Trophoblast cell (in vitro differentiated cells and primary cell): ENCODE measurements around the gene NIP7.

Experiments
- DNase-seq, 2 donors: peaks; one replicate each; pipeline ENCODE4 v3.0.0-alpha.2; 2016
- H2AFZ ChIP-seq: 2 replicates; pipeline ENCODE4 v1.6.1; 2013; ENCODE audit warnings: low read length, moderate library complexity, mild to moderate bottlenecking; ENCODE audit not compliant: insufficient read depth, poor library complexity
- H2AK5ac ChIP-seq: 2 replicates; pipeline ENCODE4 v1.6.1; 2013; ENCODE audit warnings: mild to moderate bottlenecking, low read length
- H2BK120ac ChIP-seq: 2 replicates; pipeline ENCODE4 v1.6.1; 2013; ENCODE audit warnings: low read length, mild to moderate bottlenecking, moderate library complexity; ENCODE audit not compliant: insufficient read depth, poor library complexity
- H2BK12ac ChIP-seq: 2 replicates; pipeline ENCODE4 v1.6.1; 2013; ENCODE audit warnings: mild to moderate bottlenecking, low read length, moderate library complexity
- H2BK5ac ChIP-seq: 2 replicates; pipeline ENCODE4 v1.6.1; 2013; ENCODE audit warnings: low read length, low read depth, moderate library complexity, mild to moderate bottlenecking; ENCODE audit not compliant: poor library complexity
- H3K14ac ChIP-seq: 2 replicates; pipeline ENCODE4 v1.6.1; 2013; ENCODE audit warnings: mild to moderate bottlenecking, low read length
- H3K18ac ChIP-seq: 2 replicates; pipeline ENCODE4 v1.6.1; 2013; ENCODE audit warnings: mild to moderate bottlenecking, low read length
- H3K23ac ChIP-seq: 2 replicates; pipeline ENCODE4 v1.6.1; 2013; ENCODE audit warnings: low read length
- H3K27ac ChIP-seq: 2 replicates; pipeline ENCODE4 v1.5.1; 2013; ENCODE audit warnings: low read depth, mild to moderate bottlenecking, inconsistent platforms, low read length, moderate library complexity
- H3K27me3 ChIP-seq: 2 replicates; pipeline ENCODE4 v1.6.1; 2013; ENCODE audit warnings: inconsistent platforms, mild to moderate bottlenecking, low read length, moderate library complexity; ENCODE audit not compliant: insufficient read depth
- H3K36me3 ChIP-seq, 2 experiments: 1 replicate in 1 of 2; 2 replicates in 1 of 2; pipeline ENCODE4 v1.6.1; 2013; ENCODE audit warnings: low read length in 2 of 2, mild to moderate bottlenecking in 2 of 2, moderate library complexity in 1 of 2; ENCODE audit not compliant: insufficient read depth in 2 of 2, control insufficient read depth in 1 of 2
- H3K4ac ChIP-seq: 2 replicates; pipeline ENCODE4 v1.6.1; 2013; ENCODE audit warnings: low read depth, mild to moderate bottlenecking, low read length, moderate library complexity
- H3K4me1 ChIP-seq, 2 experiments: 1 replicate in 1 of 2; 2 replicates in 1 of 2; pipeline ENCODE4 v1.6.1; 2013; ENCODE audit warnings: low read length in 2 of 2, mild to moderate bottlenecking in 2 of 2, moderate library complexity in 1 of 2; ENCODE audit not compliant: insufficient read depth in 2 of 2, control insufficient read depth in 1 of 2
- H3K4me2 ChIP-seq: 2 replicates; pipeline ENCODE4 v1.6.1; 2013; ENCODE audit warnings: inconsistent platforms, mild to moderate bottlenecking, low read length, moderate library complexity
- H3K4me3 ChIP-seq: 2 replicates; pipeline ENCODE4 v1.5.1; 2013; ENCODE audit warnings: mild to moderate bottlenecking, low read depth, low read length, inconsistent platforms
- H3K79me1 ChIP-seq: one replicate; pipeline ENCODE4 v1.6.1; 2013; ENCODE audit warnings: low read length
- H3K79me2 ChIP-seq: 2 replicates; pipeline ENCODE4 v1.6.1; 2013; ENCODE audit warnings: low read length, mild to moderate bottlenecking; ENCODE audit not compliant: control insufficient read depth, insufficient read depth, poor library complexity
- H3K9ac ChIP-seq: 2 replicates; pipeline ENCODE4 v1.6.1; 2013; ENCODE audit warnings: mild to moderate bottlenecking, low read length
- H3K9me3 ChIP-seq: 2 replicates; pipeline ENCODE4 v1.6.1; 2013; ENCODE audit warnings: low read depth, mild to moderate bottlenecking, control low read depth, inconsistent platforms, low read length; ENCODE audit not compliant: insufficient read depth
- H4K12ac ChIP-seq: 2 replicates; pipeline ENCODE4 v1.6.1; 2013; ENCODE audit warnings: low read depth, mild to moderate bottlenecking, low read length, moderate library complexity
- H4K8ac ChIP-seq: 2 replicates; pipeline ENCODE4 v1.6.1; 2013; ENCODE audit warnings: low read depth, mild to moderate bottlenecking, low read length, moderate library complexity
- H4K91ac ChIP-seq: one replicate; pipeline ENCODE4 v1.6.1; 2013; ENCODE audit warnings: low read depth, mild to moderate bottlenecking, low read length, moderate library complexity
- WGBS: extraction: QIAGEN DNeasy Blood & Tissue Kit; methylation state at CpG from one replicate; pipeline ENCODE4 v1.1.7; 2013; ENCODE audit warnings: missing lambda C conversion rate; ENCODE audit not compliant: insufficient read length, insufficient coverage; ENCODE audit errors: extremely low coverage; 5-methylcytosine and 5-hydroxymethylcytosine counted together

NIP7 gene

DNA sequence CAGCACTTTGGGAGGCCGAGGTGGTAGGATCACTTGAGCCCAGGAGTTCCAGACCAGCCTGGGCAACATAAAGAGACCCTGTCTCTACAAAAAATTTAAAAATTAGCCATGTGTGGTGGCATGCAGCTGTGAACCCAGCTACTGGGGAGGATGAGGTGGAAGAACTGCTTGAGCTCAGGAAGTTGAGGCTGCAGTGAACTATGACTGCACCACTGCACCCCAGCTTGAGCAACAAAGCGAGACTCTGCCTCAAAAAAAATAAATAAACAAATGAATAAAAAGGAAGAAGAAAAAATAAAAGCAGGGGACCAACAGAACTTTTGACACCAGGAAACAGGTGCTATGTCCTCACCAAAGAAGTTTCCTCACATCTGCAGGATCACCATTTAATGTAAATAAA lies 32.0 kb downstream of the NIP7 start:
- Histone ChIP-seq H2BK120ac (no peak overlapping the region), H3K79me2 (no peaks in the 10 kb centered on the region), H4K12ac (no peak overlapping the region), H3K27ac (no peak overlapping the region), H2BK5ac (no peak overlapping the region), H3K9me3 (no peaks in the 10 kb centered on the region), H3K23ac (no peak overlapping the region), H3K27me3 (no peaks in the 10 kb centered on the region), H3K4ac (no peak overlapping the region), H3K4me2 (no peak overlapping the region), H4K8ac (no peak overlapping the region), H3K9ac (no peak overlapping the region), H3K79me1 (no peaks in the 10 kb centered on the region), H3K14ac (no peak overlapping the region), H2BK12ac (no peak overlapping the region), H2AFZ (no peak overlapping the region), H3K4me1 (no peaks in the 10 kb centered on the region), H3K36me3 (peaks cover 25 to 37% of the 10 kb centered on the region in 2 experiments), H3K18ac (no peak overlapping the region), H2AK5ac (no peak overlapping the region), H4K91ac (no peak overlapping the region), H3K4me3 (no peak overlapping the region)
- no CpG with 5 or more reads among the region's 2 CpGs for WGBS
- no peak for DNase-seq

DNA sequence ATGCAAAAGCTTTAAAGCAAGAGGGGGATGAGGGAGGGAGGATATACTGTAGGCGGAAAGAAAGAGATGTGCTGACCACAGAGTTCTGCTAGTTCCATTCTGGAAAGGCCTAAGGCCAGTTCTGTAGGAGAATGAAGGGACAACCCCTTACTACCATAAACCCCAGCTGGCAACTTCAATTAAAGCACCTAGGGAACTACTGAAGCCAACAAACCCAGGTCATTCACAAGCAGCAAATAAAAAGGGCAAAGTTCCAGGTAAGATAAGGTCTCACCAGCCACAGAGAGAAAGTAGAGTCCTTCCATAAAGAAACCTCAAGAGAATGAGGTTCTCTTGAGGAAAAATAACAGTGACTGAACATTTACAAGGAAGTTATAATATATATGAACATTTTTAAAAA lies 33.4 kb downstream of the NIP7 start:
- Histone ChIP-seq H2BK5ac (no peak overlapping the region), H3K18ac (no peak overlapping the region), H3K27me3 (no peaks in the 10 kb centered on the region), H3K14ac (no peak overlapping the region), H3K23ac (no peak overlapping the region), H3K9ac (no peak overlapping the region), H3K4ac (no peak overlapping the region), H3K4me2 (no peak overlapping the region), H2BK12ac (no peak overlapping the region), H3K79me2 (no peaks in the 10 kb centered on the region), H3K9me3 (no peaks in the 10 kb centered on the region), H4K8ac (no peak overlapping the region), H3K36me3 (peaks cover 21 to 25% of the 10 kb centered on the region in 2 experiments), H2AK5ac (no peak overlapping the region), H3K79me1 (no peaks in the 10 kb centered on the region), H3K27ac (no peak overlapping the region), H2AFZ (no peak overlapping the region), H4K12ac (no peak overlapping the region), H4K91ac (no peak overlapping the region), H3K4me3 (no peak overlapping the region), H3K4me1 (no peaks in the 10 kb centered on the region), H2BK120ac (no peak overlapping the region)
- no peak for DNase-seq
- WGBS = no CpG with 5 or more reads among the region's 1 CpG

- Histone ChIP-seq H2AK5ac (no peak overlapping the region), H2AFZ (no peak overlapping the region), H2BK12ac (no peak overlapping the region), H3K14ac (no peak overlapping the region), H3K27me3 (no peaks in the 10 kb centered on the region), H3K4me1 (no peaks in the 10 kb centered on the region), H3K36me3 (peaks cover 21 to 24% of the 10 kb centered on the region in 2 experiments), H3K79me2 (no peaks in the 10 kb centered on the region), H2BK120ac (no peak overlapping the region), H3K9ac (no peak overlapping the region), H4K91ac (no peak overlapping the region), H2BK5ac (no peak overlapping the region), H3K4ac (no peak overlapping the region), H3K79me1 (no peaks in the 10 kb centered on the region), H4K8ac (no peak overlapping the region), H4K12ac (no peak overlapping the region), H3K23ac (no peak overlapping the region), H3K4me3 (no peak overlapping the region), H3K4me2 (no peak overlapping the region), H3K27ac (no peak overlapping the region), H3K18ac (no peak overlapping the region), H3K9me3 (no peaks in the 10 kb centered on the region)
- no peak for DNase-seq
- WGBS = no CpG with 5 or more reads among the region's 10 CpGs
These were observed 37.0 kb downstream of the NIP7 start for GRCh38 chr16:69376393-69377059.

DNA sequence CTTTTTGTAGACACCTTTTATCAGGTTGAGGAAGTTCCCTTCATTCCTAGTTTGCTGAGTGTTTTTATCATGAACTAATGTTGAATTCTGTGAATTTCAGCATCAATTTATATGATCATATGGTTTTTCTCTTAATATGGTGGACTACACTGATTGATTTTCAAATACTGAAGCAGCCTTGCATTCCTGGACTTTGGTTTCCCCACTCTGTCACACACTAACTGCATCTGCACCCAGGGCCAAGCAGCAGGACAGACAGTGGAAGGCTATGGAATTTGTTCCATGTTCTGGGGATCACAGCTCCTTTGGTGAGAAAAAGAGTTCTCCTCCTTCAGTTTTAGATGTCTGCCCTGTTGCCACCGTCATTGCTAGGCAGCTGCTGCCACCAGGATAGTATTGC lies 38.5 kb downstream of the NIP7 start:
- Histone ChIP-seq H3K4me3 (no peak overlapping the region), H3K4me1 (no peaks in the 10 kb centered on the region), H3K4ac (no peak overlapping the region), H3K27ac (no peak overlapping the region), H3K9ac (no peak overlapping the region), H2BK120ac (no peak overlapping the region), H3K18ac (no peak overlapping the region), H3K4me2 (no peak overlapping the region), H2AFZ (no peak overlapping the region), H4K91ac (no peak overlapping the region), H3K27me3 (no peaks in the 10 kb centered on the region), H3K9me3 (no peaks in the 10 kb centered on the region), H3K14ac (no peak overlapping the region), H3K36me3 (peaks cover 23 to 25% of the 10 kb centered on the region in 2 experiments), H3K23ac (no peak overlapping the region), H2BK5ac (no peak overlapping the region), H3K79me2 (no peaks in the 10 kb centered on the region), H2AK5ac (no peak overlapping the region), H4K12ac (no peak overlapping the region), H2BK12ac (no peak overlapping the region), H4K8ac (no peak overlapping the region), H3K79me1 (no peaks in the 10 kb centered on the region)
- no CpG with 5 or more reads among the region's 1 CpG for WGBS
- no peak for DNase-seq
